IMR-90 (cell line): ENCODE results near the gene KIF4B. TPM values are rescaled to one million over a fixed set of nuclear protein-coding genes. Genes with fewer than 3 reads are reported as not detected.

ENCODE experiments used
- ATAC-seq: fragments of 200-7000 bp; cut with Tn5 transposase; 2 replicates; pipeline ENCODE4 v1.9.1; 2020; ENCODE audit warnings: low read depth, mild to moderate bottlenecking, moderate library complexity
- BruUV-seq: library from RNA; stranded (reverse); fragments of 400-500 nt; replicated peaks from 2 replicates; lab custom pipeline; 2021; lab: Mats Ljungman, UMichigan
- CTCF ChIA-PET: fragments of 300-600 bp; formaldehyde crosslinking; extraction: SDS; loops from one replicate; lab custom pipeline; 2021; ENCODE audit warnings: antibody characterized with exemption; lab: Yijun Ruan, JAX
- POLR2A ChIA-PET: fragments of 300-600 bp; sonication (Branson Sonifier 250); formaldehyde crosslinking; loops from one replicate; lab custom pipeline; 2022; ENCODE audit warnings: antibody characterized with exemption; ENCODE audit not compliant: unreplicated experiment; lab: Charles Lee
- DNase-seq: peaks from one replicate; pipeline ENCODE4 v3.0.0; 2013
- H2AFZ ChIP-seq: replicated peaks from 2 replicates; pipeline ENCODE3; 2013; ENCODE audit warnings: low read length, mild to moderate bottlenecking; ENCODE audit not compliant: poor library complexity
- H2AK5ac ChIP-seq: 2 replicates; pipeline ENCODE4 v1.6.1; 2013; ENCODE audit warnings: low read depth, low read length, inconsistent platforms
- H2AK9ac ChIP-seq: replicated peaks from 2 replicates; pipeline ENCODE3; 2013; ENCODE audit warnings: mild to moderate bottlenecking, low read depth, low read length, moderate library complexity; ENCODE audit not compliant: poor library complexity
- H2BK120ac ChIP-seq: 2 replicates; pipeline ENCODE4 v1.6.1; 2013; ENCODE audit warnings: low read depth, low read length, inconsistent platforms
- H2BK15ac ChIP-seq: 3 replicates; pipeline ENCODE4 v1.6.1; 2013; ENCODE audit warnings: low read depth, low read length, inconsistent platforms
- H2BK20ac ChIP-seq: 2 replicates; pipeline ENCODE4 v1.6.1; 2013; ENCODE audit warnings: low read depth, mild to moderate bottlenecking, inconsistent platforms, low read length, moderate library complexity
- H2BK5ac ChIP-seq: 2 replicates; pipeline ENCODE4 v1.6.1; 2013; ENCODE audit warnings: mild to moderate bottlenecking, low read depth, low read length, inconsistent platforms; ENCODE audit not compliant: poor library complexity, severe bottlenecking
- H3K14ac ChIP-seq: replicated peaks from 2 replicates; pipeline ENCODE4 v1.6.1; 2013; ENCODE audit warnings: low read depth, low read length, inconsistent platforms
- H3K18ac ChIP-seq: 2 replicates; pipeline ENCODE4 v1.6.1; 2013; ENCODE audit warnings: low read depth, low read length, control low read depth
- H3K23ac ChIP-seq: 2 replicates; pipeline ENCODE4 v1.6.1; 2013; ENCODE audit warnings: low read depth, low read length, inconsistent platforms
- H3K27ac ChIP-seq: 2 replicates; pipeline ENCODE4 v1.5.1; 2013; ENCODE audit warnings: mild to moderate bottlenecking, control low read depth, low read length; ENCODE audit not compliant: insufficient read depth
- H3K27me3 ChIP-seq: 2 replicates; pipeline ENCODE4 v1.6.1; 2013; ENCODE audit warnings: low read length; ENCODE audit not compliant: control insufficient read depth, insufficient read depth
- H3K36me3 ChIP-seq: 2 replicates; pipeline ENCODE4 v1.6.1; 2013; ENCODE audit warnings: low read length, mixed read lengths; ENCODE audit not compliant: control insufficient read depth, insufficient read depth
- H3K4ac ChIP-seq: 2 replicates; pipeline ENCODE4 v1.6.1; 2013; ENCODE audit warnings: low read depth, low read length, inconsistent platforms
- H3K4me1 ChIP-seq: 2 replicates; pipeline ENCODE4 v1.6.1; 2013; ENCODE audit warnings: low read length, mixed read lengths; ENCODE audit not compliant: control insufficient read depth, insufficient read depth
- H3K4me2 ChIP-seq: 2 replicates; pipeline ENCODE4 v1.6.1; 2013; ENCODE audit warnings: low read depth, mild to moderate bottlenecking, control low read depth, low read length, moderate library complexity
- H3K4me3 ChIP-seq: 2 replicates; pipeline ENCODE4 v1.5.1; 2013; ENCODE audit warnings: low read depth, mild to moderate bottlenecking, control low read depth, low read length, moderate library complexity; ENCODE audit not compliant: insufficient read depth
- H3K56ac ChIP-seq: 2 replicates; pipeline ENCODE4 v1.6.1; 2013; ENCODE audit warnings: low read length, inconsistent platforms; ENCODE audit not compliant: insufficient read depth; ENCODE audit errors: extremely low read depth
- H3K79me1 ChIP-seq, 2 experiments: 2 replicates each; pipeline ENCODE4 v1.6.1; 2013; ENCODE audit warnings: low read length in 2 of 2, inconsistent platforms in 1 of 2, low read depth in 1 of 2
- H3K9ac ChIP-seq: 2 replicates; pipeline ENCODE4 v1.6.1; 2013; ENCODE audit warnings: low read depth, low read length, control low read depth
- H3K9me1 ChIP-seq: 2 replicates; pipeline ENCODE4 v1.6.1; 2013; ENCODE audit warnings: low read length, inconsistent platforms; ENCODE audit not compliant: insufficient read depth
- H3K9me3 ChIP-seq: 2 replicates; pipeline ENCODE4 v1.6.1; 2013; ENCODE audit warnings: low read length; ENCODE audit not compliant: control insufficient read depth, insufficient read depth
- H4K20me1 ChIP-seq: 2 replicates; pipeline ENCODE4 v1.6.1; 2013; ENCODE audit warnings: low read length, inconsistent platforms; ENCODE audit not compliant: insufficient read depth
- H4K5ac ChIP-seq: 2 replicates; pipeline ENCODE4 v1.6.1; 2013; ENCODE audit warnings: mild to moderate bottlenecking, low read depth, low read length, control low read depth
- H4K8ac ChIP-seq, 2 experiments: 2 replicates each; pipeline ENCODE4 v1.6.1; 2013; ENCODE audit warnings: low read depth in 2 of 2, low read length in 2 of 2, control low read depth in 1 of 2, inconsistent platforms in 1 of 2
- H4K91ac ChIP-seq: 2 replicates; pipeline ENCODE4 v1.6.1; 2013; ENCODE audit warnings: low read depth, low read length, inconsistent platforms; ENCODE audit not compliant: insufficient read depth
- MAFK ChIP-seq: IDR thresholded peaks from 2 replicates; pipeline ENCODE4 v1.6.1; 2012; ENCODE audit warnings: low read depth, low read length, improper control_type of control experiment
- POLR2A ChIP-seq: IDR thresholded peaks from 2 replicates; pipeline ENCODE4 v1.6.1; 2012; ENCODE audit warnings: mild to moderate bottlenecking, low read depth, low read length
- WGBS, 2 experiments: methylation state at CpG; one replicate each; pipeline versions ENCODE4 v1.1.5 to v1.1.7; 2013; ENCODE audit warnings: missing lambda C conversion rate in 2 of 2; ENCODE audit not compliant: insufficient read length in 1 of 2; ENCODE audit errors: extremely low coverage in 2 of 2; 5-methylcytosine and 5-hydroxymethylcytosine counted together
- dilution Hi-C: fragments of 300-500 bp; cut with HindIII; formaldehyde crosslinking; loops from one replicate; pipeline ENCODE4 v1.14.3; 2018; ENCODE audit warnings: low sequenced_read_pairs; ENCODE audit not compliant: unreplicated experiment
- in situ Hi-C: fragments of 300-500 bp; cut with MboI; formaldehyde crosslinking; loops from 3 replicates; pipeline ENCODE4 v1.14.3; 2019; ENCODE audit warnings: low sequenced_read_pairs, inconsistent platforms, mixed read lengths
- intact Hi-C: fragments of 100-400 bp; cut with micrococcal nuclease; formaldehyde crosslinking; loops from 2 replicates; pipeline ENCODE4 v1.10.0; 2022
- polyA plus RNA-seq, 3 experiments: library from polyadenylated mRNA; depleted of rRNA; stranded (reverse); fragments of >200 nt; gene quantifications; 2 replicates each; pipeline ENCODE4 v1.2.3, GENCODE V29; 2012; ENCODE audit warnings: low replicate concordance in 1 of 3
- total RNA-seq: library from RNA; depleted of rRNA; stranded (reverse); fragments of >200 nt; gene quantifications from 2 replicates; pipeline ENCODE4 v1.2.3, GENCODE V29; 2012
- TF ChIP-seq, protein P1 (sequence below): fragments of 150-350 bp; IDR thresholded peaks from 2 replicates; pipeline ENCODE4 v1.6.1; 2017; ENCODE audit warnings: mild to moderate bottlenecking, antibody characterized with exemption, low read length, low read depth
- TF ChIP-seq, protein P2 (sequence below): conservative IDR thresholded peaks from 2 replicates; pipeline ENCODE4 v1.5.1; 2012; ENCODE audit warnings: mild to moderate bottlenecking, low read depth, low read length, improper control_type of control experiment

The KIF4B gene
- total and polyA plus RNA-seq, 2 of the 4 experiments (the other 2 are of a cell fraction) = under 0.01 to 0.03 TPM

DNA sequence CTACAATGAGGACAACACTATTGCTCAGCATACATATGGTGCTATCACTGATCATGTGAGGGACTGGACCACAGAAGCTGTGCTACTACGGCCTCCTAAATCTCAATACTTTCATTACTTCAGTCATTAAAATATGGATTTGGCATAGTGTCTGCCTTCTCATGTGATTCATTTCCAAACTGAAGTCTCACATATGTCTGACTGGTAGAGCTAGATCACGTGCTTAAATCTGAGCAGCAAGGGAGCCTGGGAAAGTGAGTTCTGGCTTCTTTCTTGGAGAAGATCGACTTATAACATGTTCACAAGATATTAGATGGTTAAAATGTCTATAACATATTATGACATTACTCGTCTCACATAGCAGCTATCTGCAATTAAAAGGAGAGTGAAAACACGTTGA lies 8.3 kb downstream of the KIF4B start:
- Histone ChIP-seq H3K36me3 (no peaks in the 10 kb centered on the region), H3K56ac (no peak overlapping the region), H3K4ac (no peak overlapping the region), H3K14ac (no peak overlapping the region), H2AK5ac (no peak overlapping the region), H2BK5ac (no peak overlapping the region), H2BK20ac (no peak overlapping the region), H3K27me3 (no peaks in the 10 kb centered on the region), H2BK120ac (no peak overlapping the region), H3K79me1 (no peaks in the 10 kb centered on the region), H3K9ac (no peak overlapping the region), H3K4me3 (no peak overlapping the region), H3K23ac (no peak overlapping the region), H2BK15ac (no peak overlapping the region), H4K20me1 (no peaks in the 10 kb centered on the region), H2AFZ (no peak overlapping the region), H3K4me2 (no peak overlapping the region), H3K4me1 (no peaks in the 10 kb centered on the region), H3K9me3 (no peaks in the 10 kb centered on the region), H4K91ac (no peak overlapping the region), H3K18ac (no peak overlapping the region), H4K5ac (no peak overlapping the region), H3K9me1 (no peaks in the 10 kb centered on the region), H4K8ac (no peak overlapping the region), H3K27ac (no peak overlapping the region), H2AK9ac (no peak overlapping the region)
- intact Hi-C loops = no loop called here
- TF ChIP-seq MAFK (no peak), POLR2A (no peak)
- TF ChIP-seq, protein P1, sequence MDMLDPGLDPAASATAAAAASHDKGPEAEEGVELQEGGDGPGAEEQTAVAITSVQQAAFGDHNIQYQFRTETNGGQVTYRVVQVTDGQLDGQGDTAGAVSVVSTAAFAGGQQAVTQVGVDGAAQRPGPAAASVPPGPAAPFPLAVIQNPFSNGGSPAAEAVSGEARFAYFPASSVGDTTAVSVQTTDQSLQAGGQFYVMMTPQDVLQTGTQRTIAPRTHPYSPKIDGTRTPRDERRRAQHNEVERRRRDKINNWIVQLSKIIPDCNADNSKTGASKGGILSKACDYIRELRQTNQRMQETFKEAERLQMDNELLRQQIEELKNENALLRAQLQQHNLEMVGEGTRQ = peak; percentile 14; the same call in 1 of the 2 replicates
- TF ChIP-seq, protein P2, sequence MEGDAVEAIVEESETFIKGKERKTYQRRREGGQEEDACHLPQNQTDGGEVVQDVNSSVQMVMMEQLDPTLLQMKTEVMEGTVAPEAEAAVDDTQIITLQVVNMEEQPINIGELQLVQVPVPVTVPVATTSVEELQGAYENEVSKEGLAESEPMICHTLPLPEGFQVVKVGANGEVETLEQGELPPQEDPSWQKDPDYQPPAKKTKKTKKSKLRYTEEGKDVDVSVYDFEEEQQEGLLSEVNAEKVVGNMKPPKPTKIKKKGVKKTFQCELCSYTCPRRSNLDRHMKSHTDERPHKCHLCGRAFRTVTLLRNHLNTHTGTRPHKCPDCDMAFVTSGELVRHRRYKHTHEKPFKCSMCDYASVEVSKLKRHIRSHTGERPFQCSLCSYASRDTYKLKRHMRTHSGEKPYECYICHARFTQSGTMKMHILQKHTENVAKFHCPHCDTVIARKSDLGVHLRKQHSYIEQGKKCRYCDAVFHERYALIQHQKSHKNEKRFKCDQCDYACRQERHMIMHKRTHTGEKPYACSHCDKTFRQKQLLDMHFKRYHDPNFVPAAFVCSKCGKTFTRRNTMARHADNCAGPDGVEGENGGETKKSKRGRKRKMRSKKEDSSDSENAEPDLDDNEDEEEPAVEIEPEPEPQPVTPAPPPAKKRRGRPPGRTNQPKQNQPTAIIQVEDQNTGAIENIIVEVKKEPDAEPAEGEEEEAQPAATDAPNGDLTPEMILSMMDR = no peak
- ATAC-seq = no peak
- no CpG with 5 or more reads among the region's 5 CpGs for WGBS, 2 experiments
- in situ Hi-C loops = no loop called here
- ChIA-PET POLR2A (no interaction called here), CTCF (no interaction called here)
- dilution Hi-C loops = no loop called here
- no peak for DNase-seq
- no TSS peak for BruUV-seq
